Transverse colon (tissue), 3 donors: ENCODE data around the gene FOXP1.

Source experiments
- CTCF ChIP-seq, 5 experiments: fragments of 200-600 bp in 3 of 5; fragments of 450-650 bp in 2 of 5; sonication (generic) in 3 of 5; IDR thresholded peaks; 1 replicate in 2 of 5; 2 replicates in 3 of 5; pipeline ENCODE4 v1.5.1; 2016 to 2017; ENCODE audit warnings: antibody characterized with exemption in 5 of 5, inconsistent platforms in 3 of 5, mild to moderate bottlenecking in 2 of 5, moderate library complexity in 1 of 5
- EP300 ChIP-seq: sonication (generic); formaldehyde crosslinking; IDR thresholded peaks from one replicate; pipeline ENCODE4 v1.6.1; 2017; ENCODE audit warnings: antibody characterized with exemption, low read depth
- POLR2A ChIP-seq: fragments of 450-650 bp; IDR thresholded peaks from one replicate; pipeline ENCODE4 v1.6.1; 2016; ENCODE audit warnings: antibody characterized with exemption, mild to moderate bottlenecking, moderate library complexity

GRCh38 chr3:71524672-71525071, 58.9 kb downstream of the FOXP1 start:
- TF ChIP-seq CTCF (IDR thresholded peaks at IDR 0.05) (no peak), POLR2A (no peak), EP300 (no peak)
